Measurements from ENCODE around the gene WDR35. TPM values are rescaled to one million over a fixed set of nuclear protein-coding genes. Genes with fewer than 3 reads are reported as not detected.

WDR35 gene
- total RNA-seq, 1 experiment from 2014 or later: 15.5 TPM

- TF ChIP-seq ETV6 (CRISPR knock-in tag; IDR thresholded peaks at IDR 0.05) (0 out of 2 replicates have a peak, but pooled peaks have one; percentile 12), MXD4 (CRISPR knock-in tag; IDR thresholded peaks at IDR 0.05; ENCODE audit: borderline replicate concordance) (no peak), MYBL2 (CRISPR knock-in tag; IDR thresholded peaks at IDR 0.05) (no peak), CREB1 (CRISPR knock-in tag; IDR thresholded peaks at IDR 0.05) (0 out of 2 replicates have a peak, but pooled peaks have one; percentile 7), ELF4 (CRISPR knock-in tag; IDR thresholded peaks at IDR 0.05; ENCODE audit: low read depth) (no peak), NR2C2 (CRISPR knock-in tag; IDR thresholded peaks at IDR 0.05) (no peak), CTCF (IDR thresholded peaks at IDR 0.05) (no peak), SMAD3 (CRISPR knock-in tag; IDR thresholded peaks at IDR 0.05; ENCODE audit: borderline replicate concordance) (no peak), PRDM15 (CRISPR knock-in tag; IDR thresholded peaks at IDR 0.05) (no peak), SP1 (CRISPR knock-in tag; conservative IDR thresholded peaks at IDR 0.05) (no peak), ZBTB43 (CRISPR knock-in tag; IDR thresholded peaks at IDR 0.05) (no peak), ZNF425 (CRISPR knock-in tag; conservative IDR thresholded peaks at IDR 0.05) (no peak), ZNF423 (CRISPR knock-in tag; IDR thresholded peaks at IDR 0.05) (no peak)
Measured at GRCh38 chr2:19900931-19901441, 88.9 kb downstream of the WDR35 start (continued).

- ChIA-PET POLR2A (no interaction called here), CTCF (interaction anchor here (0.6 kb wide), 1 partner anchor 83 kb away, joined by 3 read pairs; no protein-coding TSS in a partner anchor)
- peak overlapping the region; percentile 98 for H3K4me3 Mint-ChIP-seq
- H3K4me1 Mint-ChIP-seq: peaks cover 15% of the 10 kb centered on the region
- H3K36me3 Mint-ChIP-seq: no peaks in the 10 kb centered on the region
- no peak for DNase-seq (ENCODE audit: low spot score)
- H3K9me3 Mint-ChIP-seq: no peaks in the 10 kb centered on the region
- no peaks in the 10 kb centered on the region for H3K27me3 Mint-ChIP-seq (ENCODE audit: low read depth)
- no peak for ATAC-seq
- peak overlapping the region; percentile 98 for H3K27ac Mint-ChIP-seq
- TF ChIP-seq ELF4 (CRISPR knock-in tag; IDR thresholded peaks at IDR 0.05; ENCODE audit: low read depth): no peak
- no peak for TF ChIP-seq ZNF121 (CRISPR knock-in tag; IDR thresholded peaks at IDR 0.05)
- no peak for TF ChIP-seq NR3C1 (CRISPR knock-in tag; conservative IDR thresholded peaks at IDR 0.05; ENCODE audit: low read depth)
- no peak for TF ChIP-seq ZMAT4 (CRISPR knock-in tag; IDR thresholded peaks at IDR 0.05)
- no peak for TF ChIP-seq ZBTB43 (CRISPR knock-in tag; IDR thresholded peaks at IDR 0.05)
- no peak for TF ChIP-seq EMX1 (CRISPR knock-in tag; IDR thresholded peaks at IDR 0.05)
- TF ChIP-seq ZNF232 (CRISPR knock-in tag; IDR thresholded peaks at IDR 0.05): no peak
- TF ChIP-seq ZNF416 (CRISPR knock-in tag; IDR thresholded peaks at IDR 0.05): no peak
- no peak for TF ChIP-seq ZNF532 (CRISPR knock-in tag; IDR thresholded peaks at IDR 0.05; ENCODE audit: borderline replicate concordance)
Measured at GRCh38 chr2:19899985-19900930, 89.6 kb downstream of the WDR35 start.
